Left kidney (tissue), 2 donors: ENCODE results near the gene S100B. TPM values are rescaled to one million over a fixed set of nuclear protein-coding genes. Genes with fewer than 3 reads are reported as not detected.
"Not testable (repeated sequence)": the region's sequence is repeated elsewhere in the genome, so short reads cannot be mapped to it uniquely, and the experiment has no call there.

Experiments
- DNase-seq: peaks from one replicate; pipeline ENCODE4 v3.0.0-alpha.2; 2013
- polyA plus RNA-seq: library from polyadenylated mRNA; unstranded; fragments of 120-200 nt; gene quantifications from one replicate; pipeline ENCODE4 v1.2.1, GENCODE V29; 2013; ENCODE audit not compliant: insufficient read length

Gene S100B
- polyA plus RNA-seq, 1 donor = 3.2 TPM

DNA sequence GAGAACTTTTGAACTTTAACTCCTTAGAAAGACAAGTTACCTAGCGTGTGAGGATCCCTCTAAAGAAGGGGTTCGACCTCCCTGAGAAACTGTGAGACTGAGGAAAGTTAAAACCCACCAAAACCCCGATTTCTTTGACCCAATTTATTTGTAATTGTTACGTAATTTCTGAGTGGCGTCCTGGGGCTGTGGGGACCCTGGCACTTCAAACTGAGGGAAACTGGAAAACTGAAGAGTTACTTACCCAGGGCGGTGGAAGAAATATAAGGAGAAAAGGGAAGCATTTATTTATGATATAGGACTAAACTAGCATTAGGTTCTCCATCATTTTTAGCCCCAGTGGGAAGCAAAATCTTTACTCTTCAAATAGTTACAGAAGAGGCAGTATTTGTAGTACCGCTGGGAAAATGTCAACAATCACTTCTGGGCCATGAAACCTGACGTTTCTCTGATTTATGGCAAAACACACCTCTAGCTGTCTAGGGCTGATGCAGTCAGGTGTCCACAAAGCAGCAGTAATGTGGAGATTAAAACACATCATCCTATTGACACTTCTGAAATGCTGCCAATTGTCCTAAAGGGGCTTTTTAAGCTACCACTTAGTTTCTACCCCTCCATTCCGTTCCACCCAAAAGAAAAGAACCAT is 430 bp downstream of the S100B start:
- no peak for DNase-seq

GRCh38 chr21:46603228-46603627 is 1.7 kb downstream of the S100B start:
- no peak for DNase-seq

DNA sequence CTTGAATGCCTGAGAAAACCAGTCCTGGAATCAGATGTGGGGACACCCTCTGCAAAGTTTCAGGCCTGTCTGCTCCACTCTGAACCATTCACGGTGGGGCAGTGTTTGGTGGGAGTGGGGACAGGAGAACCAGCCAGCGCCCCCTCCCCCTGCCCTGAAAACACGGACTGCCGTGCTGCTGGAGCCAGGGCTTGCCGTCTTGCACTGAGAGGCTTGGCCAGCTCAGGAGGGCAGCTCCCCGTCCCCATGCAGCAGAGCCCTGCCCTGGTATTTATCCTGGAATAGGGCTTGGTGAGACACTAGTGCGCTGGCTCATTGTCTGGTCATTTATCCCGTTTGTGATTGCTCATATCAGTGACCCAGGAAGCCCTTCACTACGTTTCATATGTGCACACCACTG is 3.9 kb downstream of the S100B start:
- no peak for DNase-seq

DNA sequence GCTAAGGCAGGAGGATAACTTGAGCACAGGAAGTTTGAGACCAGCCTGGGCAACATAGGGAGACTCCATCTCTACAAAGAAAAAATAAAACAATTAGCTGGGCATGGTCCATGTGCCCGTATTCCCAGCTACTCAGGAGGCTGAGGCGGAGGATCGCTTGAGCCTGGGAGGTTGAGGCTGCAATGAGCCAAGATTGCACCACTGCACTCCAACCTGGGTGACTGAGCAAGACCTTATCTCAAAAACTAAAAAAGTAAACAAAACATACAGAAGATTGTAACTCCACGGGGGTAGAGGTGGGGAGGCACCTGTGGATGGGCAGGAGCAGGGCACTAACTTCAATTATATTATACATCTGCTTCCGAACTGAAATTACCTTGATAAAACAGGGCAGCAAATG is 4.6 kb downstream of the S100B start:
- DNase-seq = no peak

- peak; percentile 77 for DNase-seq
These were observed 6.0 kb downstream of the S100B start for GRCh38 chr21:46598581-46599572.

GRCh38 chr21:46597896-46598343 is 7.0 kb downstream of the S100B start:
- DNase-seq = no peak

DNA sequence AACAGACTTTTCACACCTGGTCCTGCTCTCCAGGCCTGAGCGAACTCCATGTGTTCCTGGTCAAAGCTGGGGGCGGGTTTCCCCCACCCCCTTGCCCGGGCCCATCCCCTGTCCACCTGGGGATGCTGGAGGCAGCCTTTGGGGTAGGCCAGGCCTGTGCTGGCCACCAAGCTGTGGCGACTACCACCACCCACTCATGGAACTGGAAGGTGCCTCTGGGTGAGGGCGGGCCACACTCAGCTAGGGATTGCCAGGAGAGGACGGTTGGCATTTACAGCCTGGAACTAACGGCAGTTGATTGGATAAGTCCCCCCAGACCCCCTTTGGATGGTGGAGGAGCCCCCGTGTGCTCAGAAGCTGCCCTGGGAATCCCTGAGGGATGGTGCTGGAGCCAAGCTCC is 7.9 kb downstream of the S100B start:
- DNase-seq = no peak

DNA sequence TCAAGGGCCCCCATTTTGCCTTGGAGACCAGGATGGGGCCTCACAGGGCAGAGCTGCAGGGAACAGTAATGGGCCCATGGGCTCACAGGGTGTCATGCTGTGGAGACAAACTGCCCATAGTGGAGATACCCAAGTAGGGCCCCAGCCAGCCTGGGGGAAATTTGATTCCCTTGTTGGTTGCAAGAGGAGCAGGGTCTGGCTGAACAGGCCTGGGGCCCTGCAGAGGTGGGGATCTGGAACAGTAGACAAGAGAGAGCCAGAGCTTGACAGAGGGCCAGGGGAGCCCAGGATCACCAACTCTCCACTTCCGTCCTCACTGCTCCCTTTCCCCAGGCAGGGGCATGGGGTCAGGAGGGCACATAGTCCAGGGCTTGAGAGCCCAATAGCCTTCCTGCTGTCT is 8.7 kb downstream of the S100B start:
- DNase-seq = no peak

DNA sequence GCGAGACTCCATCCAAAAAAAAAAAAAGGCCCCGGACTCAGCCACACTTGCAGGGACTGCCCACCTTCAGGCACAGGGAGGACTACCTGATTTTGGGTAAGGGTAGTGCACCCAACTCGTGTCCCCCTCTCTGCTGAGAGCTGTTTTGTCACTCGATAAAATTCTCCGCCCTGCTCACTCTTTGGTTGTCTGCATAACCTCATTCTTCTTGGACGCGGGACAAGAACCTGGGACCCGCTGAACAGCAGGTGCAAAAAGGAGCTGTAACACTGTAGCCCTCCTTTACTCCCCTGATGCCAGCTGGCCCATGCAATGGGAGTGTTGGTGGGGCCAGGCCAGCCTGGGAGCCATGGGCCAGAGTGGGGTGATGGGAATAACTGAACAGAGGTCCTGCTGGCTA is 10.6 kb downstream of the S100B start:
- no peak for DNase-seq

DNA sequence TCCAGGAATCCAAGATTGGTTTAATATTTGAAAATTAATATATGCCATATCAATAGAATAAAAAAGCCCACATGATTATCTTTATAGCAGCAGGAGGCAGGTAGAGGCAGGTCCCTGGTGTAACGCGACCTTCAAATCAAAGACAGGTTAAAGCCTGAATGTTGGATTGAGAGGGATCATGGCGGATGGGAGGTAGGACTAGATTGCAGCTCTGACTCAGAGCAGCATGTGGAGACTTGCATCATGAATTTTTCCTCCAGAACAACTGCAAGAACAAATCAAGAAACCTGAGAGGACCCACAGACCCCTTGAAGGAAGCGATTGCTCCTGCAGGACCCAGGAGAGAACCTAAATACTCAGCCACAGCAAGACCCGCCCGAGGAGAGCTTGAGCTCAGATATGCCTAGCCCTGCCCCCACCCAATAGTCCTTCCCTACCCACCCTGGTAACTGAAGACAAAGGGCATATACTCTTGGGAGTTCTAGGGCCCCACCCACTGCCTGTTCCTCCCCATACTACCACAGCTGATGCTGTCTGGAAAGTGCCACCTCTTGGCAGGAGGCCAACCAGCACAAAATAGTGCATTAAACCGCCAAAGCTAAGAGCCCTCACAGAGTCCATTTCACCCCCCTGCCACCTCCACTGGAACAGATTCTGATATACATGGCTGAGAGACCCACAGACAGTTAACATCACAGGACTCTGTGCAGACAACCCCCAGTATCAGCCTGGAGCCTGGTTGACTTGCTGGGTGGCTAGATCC is 19.5 kb downstream of the S100B start:
- no peak for DNase-seq

DNA sequence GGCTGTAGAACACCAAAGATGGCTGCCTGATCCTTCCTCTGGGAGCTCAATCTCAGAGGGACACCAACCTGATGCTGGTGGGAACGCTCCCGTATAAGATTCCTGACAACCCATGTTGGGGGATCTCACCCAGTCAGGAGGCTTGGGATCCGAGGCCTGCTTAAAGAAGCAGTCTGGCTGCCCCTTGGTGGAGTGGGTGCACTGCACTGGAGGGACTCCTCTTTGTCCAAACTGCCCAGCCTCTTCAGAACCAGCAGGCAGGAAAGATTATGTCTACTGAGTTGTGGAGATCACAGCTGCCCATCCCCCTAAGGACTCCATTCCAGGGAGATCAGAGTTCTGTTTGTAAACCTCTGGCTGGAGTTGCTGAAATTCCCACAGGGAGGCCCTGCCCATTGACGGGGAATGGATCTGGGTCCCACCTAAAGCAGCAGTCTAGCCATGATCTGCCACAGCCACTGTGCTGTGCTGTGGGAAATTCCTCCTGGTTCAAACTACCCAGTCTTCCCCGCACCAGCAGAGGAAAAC is 23.0 kb downstream of the S100B start:
- no peak for DNase-seq

DNA sequence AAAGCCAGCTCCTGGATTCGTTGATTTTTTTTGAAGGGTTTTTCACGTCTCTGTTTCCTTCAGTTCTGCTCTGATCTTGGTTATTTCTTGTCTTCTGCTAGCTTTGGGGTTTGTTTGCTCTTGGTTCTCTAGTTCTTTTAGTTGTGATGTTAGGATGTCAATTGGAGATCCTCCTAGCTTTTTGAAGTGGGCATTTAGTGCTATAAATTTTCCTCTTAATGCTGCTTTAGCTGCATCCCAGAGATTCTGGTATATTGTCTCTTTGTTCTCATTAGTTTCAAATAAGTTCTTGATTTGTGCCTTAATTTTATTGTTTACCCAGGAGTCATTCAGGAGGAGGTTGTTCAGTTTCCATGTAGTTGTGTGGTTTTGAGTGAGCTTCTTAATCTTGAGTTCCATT is 25.5 kb downstream of the S100B start:
- not testable (repeated sequence) for DNase-seq

DNA sequence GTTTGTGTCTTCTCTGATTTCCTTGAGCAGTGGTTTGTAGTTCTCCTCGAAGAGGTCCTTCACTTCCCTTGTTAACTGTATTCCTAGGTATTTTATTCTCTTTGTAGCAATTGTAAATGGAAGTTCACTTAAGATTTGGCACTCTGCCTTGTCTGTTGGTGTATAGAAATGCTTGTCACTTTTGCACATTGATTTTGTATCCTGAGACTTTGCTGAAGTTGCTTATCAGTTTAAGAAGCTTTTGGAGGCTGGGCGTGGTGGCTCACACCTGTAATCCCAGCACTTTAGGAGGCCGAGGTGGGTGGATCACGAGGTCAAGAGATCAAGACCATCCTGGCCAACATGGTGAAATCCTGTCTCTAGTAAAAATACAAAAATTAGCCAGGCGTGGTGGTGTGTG is 27.1 kb downstream of the S100B start:
- DNase-seq = not testable (repeated sequence)

DNA sequence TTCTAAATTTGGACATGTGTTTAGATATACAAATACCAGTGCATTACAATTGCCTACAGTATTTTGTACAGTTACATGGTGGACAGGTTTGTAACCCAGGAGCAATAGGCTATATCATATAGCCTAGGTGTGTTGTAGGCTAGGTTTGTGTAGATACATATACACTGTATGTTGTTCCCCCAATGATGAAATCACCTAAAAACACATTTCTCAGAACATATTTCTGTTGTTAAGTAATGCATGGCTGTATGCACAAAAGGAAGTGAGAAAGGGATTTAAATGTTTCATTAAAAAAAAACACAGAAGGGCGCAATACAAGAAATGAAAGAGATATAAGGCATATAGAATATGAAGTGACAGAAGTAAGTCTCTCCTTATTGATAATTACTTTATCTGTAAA is 32.0 kb downstream of the S100B start:
- DNase-seq = no peak

DNA sequence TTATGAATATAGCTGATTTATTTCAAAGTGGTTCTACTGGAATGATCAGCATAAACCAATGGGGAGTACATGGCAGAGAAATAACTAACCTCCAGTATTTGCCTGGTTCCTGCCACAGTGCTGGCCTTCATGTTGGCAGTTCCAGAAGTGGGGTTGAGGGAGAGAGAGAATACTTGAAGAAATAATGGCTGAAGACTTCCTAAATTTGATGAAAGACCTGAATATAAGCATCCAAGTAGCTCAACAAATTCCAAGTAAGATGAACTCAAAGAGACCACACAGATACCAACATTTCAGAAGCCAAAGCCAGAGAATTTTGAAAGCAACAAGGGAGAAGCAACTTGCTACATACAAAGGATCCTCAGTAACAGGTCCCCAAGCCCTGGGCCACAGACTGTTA is 34.3 kb downstream of the S100B start:
- DNase-seq = no peak

- DNase-seq = no peak
These were observed 34.8 kb downstream of the S100B start for GRCh38 chr21:46570119-46570518.

DNA sequence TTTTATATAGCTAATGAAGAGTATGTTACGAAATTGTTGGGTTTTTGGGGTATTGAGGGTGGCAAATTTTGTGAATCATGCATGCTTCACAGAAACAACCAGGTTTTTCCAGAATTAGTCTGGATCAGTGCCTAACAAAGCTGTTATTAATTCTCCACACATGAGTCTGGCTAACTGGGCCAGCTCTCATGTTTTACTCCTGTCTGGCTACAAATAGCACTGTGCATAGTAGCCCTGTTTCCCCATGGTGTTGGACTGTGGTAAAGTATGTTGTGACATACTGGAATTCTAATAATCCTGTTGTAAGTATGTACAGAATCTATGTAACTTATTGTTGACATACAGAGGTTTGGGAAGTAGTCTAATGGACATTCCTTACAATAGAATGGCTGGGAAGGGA is 35.8 kb downstream of the S100B start:
- DNase-seq = no peak

- DNase-seq = no peak
These were observed 36.3 kb downstream of the S100B start for GRCh38 chr21:46568562-46568961.

DNA sequence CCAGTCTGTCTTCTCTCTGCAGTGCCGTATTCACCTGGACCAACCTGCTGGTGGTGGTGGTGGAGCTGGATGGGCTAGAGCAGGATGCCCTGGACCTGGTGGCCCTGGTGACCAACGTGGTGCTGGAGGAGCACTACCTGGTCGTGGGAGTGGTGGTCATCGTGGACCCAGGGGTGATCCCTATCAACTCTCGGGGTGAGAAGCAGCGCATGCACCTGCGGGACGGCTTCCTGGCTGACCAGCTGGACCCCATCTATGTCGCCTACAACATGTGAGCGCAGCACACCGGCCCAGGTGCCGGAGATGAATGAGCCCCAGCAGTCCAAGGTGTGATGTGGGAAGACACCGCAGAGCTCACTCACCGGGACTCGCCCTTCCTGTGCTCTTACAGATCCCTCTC is 37.5 kb downstream of the S100B start:
- no peak for DNase-seq

DNA sequence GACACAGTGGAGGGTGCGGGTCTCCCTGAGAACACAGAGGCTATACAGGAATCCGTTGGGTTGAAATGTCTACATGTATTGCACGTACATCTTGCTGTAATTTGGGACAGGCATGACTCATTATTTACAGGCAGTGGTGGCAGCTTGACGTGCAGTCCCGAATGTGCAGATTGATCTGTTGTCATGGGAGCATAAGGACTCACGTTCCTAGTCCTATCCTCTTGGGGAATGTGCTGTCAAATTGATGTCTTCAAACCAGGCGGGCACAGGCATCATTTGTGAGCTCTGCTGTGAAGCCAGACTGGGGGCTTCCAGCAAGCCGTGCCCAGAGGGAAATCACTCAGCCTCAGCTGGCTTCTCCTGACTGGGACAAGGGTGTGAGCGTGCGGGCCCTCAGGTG is 40.5 kb downstream of the S100B start:
- no peak for DNase-seq

DNA sequence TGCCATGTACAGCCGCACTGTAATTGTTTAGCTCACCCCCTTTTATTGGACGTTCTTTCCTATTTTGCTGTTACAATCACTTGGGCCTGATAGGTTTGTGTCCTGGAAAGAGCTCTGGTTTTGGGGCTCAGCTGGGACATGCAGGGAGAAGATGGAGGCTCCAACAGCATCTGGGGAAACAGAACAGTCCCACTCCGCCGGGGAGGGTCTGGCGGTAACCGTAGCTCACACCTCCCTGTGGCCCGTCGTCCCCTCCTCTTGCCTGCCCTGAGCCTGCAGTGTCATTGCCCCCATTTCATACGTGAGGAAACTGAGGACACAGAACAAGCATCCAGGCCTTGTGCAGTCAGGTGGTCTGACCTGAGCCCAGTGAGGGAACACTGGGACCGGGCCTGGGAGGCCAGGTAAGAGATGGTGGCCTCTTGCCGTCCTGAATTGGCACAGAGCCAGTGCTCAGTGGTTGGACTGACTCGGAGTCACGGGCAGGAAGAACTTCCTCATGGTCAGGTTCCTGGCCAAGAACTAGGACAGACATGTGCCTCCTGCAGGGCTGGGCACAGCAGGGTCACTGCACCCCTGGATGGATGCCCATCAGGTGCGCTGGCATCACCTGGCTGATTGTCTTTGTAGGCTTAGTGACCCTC is 41.8 kb downstream of the S100B start:
- DNase-seq = no peak

DNA sequence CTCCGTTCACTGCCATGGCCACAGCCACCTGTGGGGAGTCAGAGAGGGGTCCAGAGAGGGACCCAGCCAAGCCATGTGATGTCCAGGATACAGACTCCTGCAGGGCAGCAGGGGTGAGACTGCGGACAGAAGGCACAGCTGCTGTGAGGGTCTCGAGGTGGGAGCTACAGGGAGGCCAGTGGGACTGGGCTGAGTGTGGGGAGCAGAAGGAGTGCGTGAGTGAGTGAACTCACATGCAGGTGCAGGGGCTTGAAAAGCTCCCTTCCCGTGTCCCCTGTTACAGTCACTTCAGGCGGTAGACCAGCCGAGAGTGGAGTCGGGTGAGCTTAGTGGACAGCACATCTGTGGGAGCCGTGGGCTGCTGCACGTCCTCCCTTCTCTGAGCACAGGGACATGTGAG is 42.4 kb downstream of the S100B start:
- no peak for DNase-seq
